Measurements from ENCODE around the gene UBE2L5.

The UBE2L5 gene

DNA sequence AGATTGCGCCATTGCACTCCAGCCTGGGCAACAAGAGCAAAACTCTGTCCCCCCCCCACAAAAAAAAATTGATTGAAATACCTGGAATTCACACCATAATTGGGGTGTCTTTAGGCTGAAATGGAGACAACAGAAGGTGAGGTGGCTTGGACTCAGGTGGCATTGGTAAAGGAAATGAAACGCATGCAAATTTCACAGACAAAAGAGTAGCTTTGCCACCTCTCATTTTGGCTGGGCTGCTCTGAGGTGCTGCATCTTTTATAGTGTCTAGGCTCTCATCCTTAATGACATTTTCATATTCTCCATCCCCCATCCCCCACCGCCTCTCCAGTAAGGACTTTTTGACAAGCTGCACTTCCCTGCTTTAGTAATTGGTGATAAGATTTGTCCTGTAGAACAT lies 6.9 kb downstream of the UBE2L5 start:
- no peaks in the 10 kb centered on the region for H3K79me2 ChIP-seq (ENCODE audit: insufficient read depth, low read length)
- no peak overlapping the region for H3K27ac ChIP-seq (ENCODE audit: low read length)
- H3K9ac ChIP-seq (ENCODE audit: low read depth, low read length), result no peak overlapping the region
- H2AFZ ChIP-seq (ENCODE audit: low read depth, low read length), result no peak overlapping the region
- ATAC-seq (ENCODE audit: insufficient read depth, low read depth) (no peak), DNase-seq (no peak)
- H3K9me3 ChIP-seq (ENCODE audit: insufficient read depth, low read length, severe bottlenecking), result no peaks in the 10 kb centered on the region
- H4K20me1 ChIP-seq (ENCODE audit: insufficient read depth, low read length), result no peaks in the 10 kb centered on the region
- no peaks in the 10 kb centered on the region for H3K36me3 ChIP-seq (ENCODE audit: insufficient read depth, low read length)
- no peaks in the 10 kb centered on the region for H3K27me3 ChIP-seq (ENCODE audit: insufficient read depth, low read length, poor library complexity)
- no peak overlapping the region for H3K4me3 ChIP-seq (ENCODE audit: low read depth in 1 of 2, low read length in 2 of 2)
- TF ChIP-seq, protein P1, sequence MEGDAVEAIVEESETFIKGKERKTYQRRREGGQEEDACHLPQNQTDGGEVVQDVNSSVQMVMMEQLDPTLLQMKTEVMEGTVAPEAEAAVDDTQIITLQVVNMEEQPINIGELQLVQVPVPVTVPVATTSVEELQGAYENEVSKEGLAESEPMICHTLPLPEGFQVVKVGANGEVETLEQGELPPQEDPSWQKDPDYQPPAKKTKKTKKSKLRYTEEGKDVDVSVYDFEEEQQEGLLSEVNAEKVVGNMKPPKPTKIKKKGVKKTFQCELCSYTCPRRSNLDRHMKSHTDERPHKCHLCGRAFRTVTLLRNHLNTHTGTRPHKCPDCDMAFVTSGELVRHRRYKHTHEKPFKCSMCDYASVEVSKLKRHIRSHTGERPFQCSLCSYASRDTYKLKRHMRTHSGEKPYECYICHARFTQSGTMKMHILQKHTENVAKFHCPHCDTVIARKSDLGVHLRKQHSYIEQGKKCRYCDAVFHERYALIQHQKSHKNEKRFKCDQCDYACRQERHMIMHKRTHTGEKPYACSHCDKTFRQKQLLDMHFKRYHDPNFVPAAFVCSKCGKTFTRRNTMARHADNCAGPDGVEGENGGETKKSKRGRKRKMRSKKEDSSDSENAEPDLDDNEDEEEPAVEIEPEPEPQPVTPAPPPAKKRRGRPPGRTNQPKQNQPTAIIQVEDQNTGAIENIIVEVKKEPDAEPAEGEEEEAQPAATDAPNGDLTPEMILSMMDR (IDR thresholded peaks at IDR 0.05; ENCODE audit: borderline replicate concordance, extremely low read depth, low read length, poor library complexity, severe bottlenecking), result no peak
- TF ChIP-seq EZH2 (IDR thresholded peaks at IDR 0.05; ENCODE audit: borderline replicate concordance, low read depth, low read length, severe bottlenecking), result no peak
- H3K4me2 ChIP-seq (ENCODE audit: insufficient read depth, low read length), result no peak overlapping the region
- no peaks in the 10 kb centered on the region for H3K4me1 ChIP-seq (ENCODE audit: insufficient read depth, low read length)

DNA sequence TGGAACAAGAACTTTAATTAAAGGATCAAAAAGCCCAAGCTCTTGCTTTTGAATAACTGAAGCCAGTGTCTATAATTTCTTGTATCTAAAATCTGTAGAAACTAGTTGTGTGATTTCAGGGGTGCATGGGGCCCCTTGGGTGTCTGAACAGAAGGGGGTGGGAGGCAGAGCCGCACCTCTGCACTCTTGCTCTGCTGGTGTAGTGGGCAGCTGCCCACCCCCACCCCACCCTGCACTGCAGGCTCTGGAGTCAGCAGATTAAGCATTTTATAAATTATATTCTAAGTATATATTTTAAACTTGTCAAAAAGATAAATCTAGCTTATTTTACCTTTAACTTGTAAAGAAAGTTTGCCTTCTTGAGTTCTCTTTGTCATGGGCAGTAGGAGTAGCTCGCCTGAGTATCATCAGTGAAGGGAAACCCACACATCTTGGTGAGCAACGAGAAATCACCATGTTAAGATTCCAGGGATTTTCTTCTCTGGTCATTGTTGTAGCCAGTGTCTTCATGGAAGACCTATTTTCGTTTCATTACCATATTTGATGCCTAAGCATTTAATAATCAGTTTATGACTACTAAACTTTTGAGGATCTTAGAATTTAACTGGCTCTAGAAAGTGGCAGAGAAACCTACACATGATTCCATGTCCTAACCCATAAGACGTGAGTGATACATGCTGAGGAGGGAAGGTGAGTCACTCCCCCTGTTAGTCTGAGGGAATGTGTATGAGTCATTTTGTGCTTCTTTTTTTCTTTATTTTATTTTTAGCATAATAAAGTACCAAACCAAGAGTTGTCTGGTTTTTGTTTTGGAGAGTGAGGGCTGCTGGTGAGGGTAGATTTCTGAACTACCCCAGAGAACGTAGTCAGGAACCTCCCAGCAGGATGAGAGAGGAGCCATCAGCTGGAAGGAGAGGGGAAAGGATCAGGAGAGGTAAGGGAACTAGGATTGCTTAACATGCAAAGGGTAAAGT lies 7.7 kb downstream of the UBE2L5 start:
- H3K9ac ChIP-seq (ENCODE audit: low read depth, low read length), result no peak overlapping the region
- H3K4me2 ChIP-seq (ENCODE audit: insufficient read depth, low read length), result no peak overlapping the region
- DNase-seq, result no peak
- H3K4me3 ChIP-seq (ENCODE audit: low read depth in 1 of 2, low read length in 2 of 2), result no peak overlapping the region
- H3K36me3 ChIP-seq (ENCODE audit: insufficient read depth, low read length), result no peaks in the 10 kb centered on the region
- no peak for TF ChIP-seq EZH2 (IDR thresholded peaks at IDR 0.05; ENCODE audit: borderline replicate concordance, low read depth, low read length, severe bottlenecking)
- TF ChIP-seq, protein P1 (IDR thresholded peaks at IDR 0.05; ENCODE audit: borderline replicate concordance, extremely low read depth, low read length, poor library complexity, severe bottlenecking), result no peak
- no peak overlapping the region for H2AFZ ChIP-seq (ENCODE audit: low read depth, low read length)
- H3K27me3 ChIP-seq (ENCODE audit: insufficient read depth, low read length, poor library complexity), result no peaks in the 10 kb centered on the region
- no peak overlapping the region for H3K27ac ChIP-seq (ENCODE audit: low read length)
- no peaks in the 10 kb centered on the region for H3K79me2 ChIP-seq (ENCODE audit: insufficient read depth, low read length)
- no peaks in the 10 kb centered on the region for H3K9me3 ChIP-seq (ENCODE audit: insufficient read depth, low read length, severe bottlenecking)
- H4K20me1 ChIP-seq (ENCODE audit: insufficient read depth, low read length), result no peaks in the 10 kb centered on the region
- ATAC-seq (ENCODE audit: insufficient read depth, low read depth), result no peak; the same call in 2 of the 3 replicates
- no peaks in the 10 kb centered on the region for H3K4me1 ChIP-seq (ENCODE audit: insufficient read depth, low read length)

DNA sequence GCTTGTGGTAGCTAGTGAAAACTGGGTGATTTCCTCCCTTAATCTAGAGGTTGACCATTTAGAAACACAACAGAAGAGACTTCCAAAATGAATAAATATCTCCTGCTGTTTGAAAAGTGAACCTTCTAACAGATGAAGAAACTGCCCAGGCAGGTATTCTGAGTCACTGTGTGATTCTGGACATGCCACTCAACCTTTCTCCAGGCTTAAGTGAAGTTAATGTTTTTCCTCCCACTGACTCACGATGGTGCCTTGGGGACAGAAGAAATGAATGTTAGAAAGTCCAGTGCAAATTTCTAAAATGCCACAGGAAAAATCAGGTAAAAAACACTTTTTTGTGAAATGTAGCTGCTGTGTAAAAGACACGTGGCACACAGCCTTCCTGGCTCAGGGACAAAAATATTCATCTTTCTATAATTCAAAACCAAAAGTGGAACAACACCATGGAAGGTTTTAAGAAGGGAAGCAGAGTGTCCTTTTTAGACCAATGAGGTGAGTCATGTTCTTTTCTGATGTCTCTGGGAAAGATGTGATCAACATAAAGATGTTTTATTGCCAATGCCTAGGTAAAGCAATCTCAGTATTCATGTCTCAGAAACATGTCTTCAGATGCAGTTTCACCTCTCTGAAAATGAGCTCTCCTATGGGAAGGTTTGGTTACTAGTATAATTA lies 9.1 kb downstream of the UBE2L5 start:
- DNase-seq, result no peak

More for the DNA sequence above, 9.1 kb downstream of the UBE2L5 start:
- Histone ChIP-seq H3K27ac (ENCODE audit: low read length) (no peak overlapping the region), H4K20me1 (ENCODE audit: insufficient read depth, low read length) (no peaks in the 10 kb centered on the region), H3K79me2 (ENCODE audit: insufficient read depth, low read length) (no peaks in the 10 kb centered on the region), H3K4me2 (ENCODE audit: insufficient read depth, low read length) (no peak overlapping the region), H3K9me3 (ENCODE audit: insufficient read depth, low read length, severe bottlenecking) (no peaks in the 10 kb centered on the region), H3K36me3 (ENCODE audit: insufficient read depth, low read length) (no peaks in the 10 kb centered on the region), H3K4me1 (ENCODE audit: insufficient read depth, low read length) (no peaks in the 10 kb centered on the region), H2AFZ (ENCODE audit: low read depth, low read length) (no peak overlapping the region), H3K4me3 (ENCODE audit: low read depth in 1 of 2, low read length in 2 of 2) (no peak overlapping the region), H3K27me3 (ENCODE audit: insufficient read depth, low read length, poor library complexity) (no peaks in the 10 kb centered on the region), H3K9ac (ENCODE audit: low read depth, low read length) (no peak overlapping the region)
- ATAC-seq (ENCODE audit: insufficient read depth, low read depth), result no peak
- no peak for TF ChIP-seq EZH2 (IDR thresholded peaks at IDR 0.05; ENCODE audit: borderline replicate concordance, low read depth, low read length, severe bottlenecking)
- TF ChIP-seq, protein P1 (IDR thresholded peaks at IDR 0.05; ENCODE audit: borderline replicate concordance, extremely low read depth, low read length, poor library complexity, severe bottlenecking), result no peak
